KMS-11 (cell line): ENCODE measurements around the gene COQ10B.

Source experiments
- H2AFZ ChIP-seq: fragments of 200-600 bp; sonication (generic); 2 replicates; pipeline ENCODE4 v1.6.1; 2016; ENCODE audit warnings: antibody characterized with exemption, mixed run types, low read depth
- H3K27ac ChIP-seq: fragments of 200-600 bp; sonication (generic); 2 replicates; pipeline ENCODE4 v1.6.1; 2016; ENCODE audit warnings: mild to moderate bottlenecking, mixed run types
- H3K27me3 ChIP-seq: fragments of 200-600 bp; sonication (generic); 2 replicates; pipeline ENCODE4 v1.6.1; 2017; ENCODE audit warnings: mild to moderate bottlenecking, low read depth, mixed run types, moderate library complexity; ENCODE audit not compliant: insufficient read depth
- H3K36me3 ChIP-seq: fragments of 200-600 bp; sonication (generic); 2 replicates; pipeline ENCODE4 v1.6.1; 2017; ENCODE audit warnings: mild to moderate bottlenecking, mixed run types; ENCODE audit not compliant: insufficient read depth
- H3K4me1 ChIP-seq: fragments of 200-600 bp; sonication (generic); 2 replicates; pipeline ENCODE4 v1.6.1; 2016; ENCODE audit warnings: mild to moderate bottlenecking, low read depth, mixed run types; ENCODE audit not compliant: poor library complexity, severe bottlenecking
- H3K4me2 ChIP-seq: fragments of 200-600 bp; sonication (generic); 2 replicates; pipeline ENCODE4 v1.7.0; 2016; ENCODE audit warnings: mild to moderate bottlenecking, mixed run types
- H3K4me3 ChIP-seq: fragments of 200-600 bp; sonication (generic); IDR thresholded peaks from 2 replicates; pipeline ENCODE4 v1.6.1; 2017; ENCODE audit warnings: low read depth, low read length, mixed read lengths; ENCODE audit not compliant: insufficient read depth
- H3K79me2 ChIP-seq: fragments of 200-600 bp; sonication (generic); 2 replicates; pipeline ENCODE4 v1.6.1; 2016; ENCODE audit warnings: low read depth, mixed run types; ENCODE audit not compliant: insufficient read depth
- H3K9ac ChIP-seq: fragments of 200-600 bp; sonication (generic); 2 replicates; pipeline ENCODE4 v1.6.1; 2016; ENCODE audit warnings: mild to moderate bottlenecking, mixed run types
- H4K20me1 ChIP-seq: fragments of 200-600 bp; sonication (generic); 2 replicates; pipeline ENCODE4 v1.6.1; 2016; ENCODE audit warnings: mild to moderate bottlenecking, mixed run types; ENCODE audit not compliant: insufficient read depth
- CTCF ChIP-seq: fragments of 200-600 bp; sonication (generic); conservative IDR thresholded peaks from 2 replicates; pipeline ENCODE4 v1.6.1; 2017; ENCODE audit warnings: low read depth, mild to moderate bottlenecking, antibody characterized with exemption, low read length, moderate library complexity, mixed read lengths

The COQ10B gene

GRCh38 chr2:197502685-197503084 lies 49.3 kb downstream of the COQ10B start:
- Histone ChIP-seq H3K4me2 (peak overlapping the region; percentile 99), H3K4me1 (peaks cover 28% of the 10 kb centered on the region), H3K27me3 (no peaks in the 10 kb centered on the region), H3K36me3 (peaks cover 22% of the 10 kb centered on the region; the same call in 1 of the 2 replicates), H3K27ac (no peak overlapping the region), H3K79me2 (peaks cover 65% of the 10 kb centered on the region), H4K20me1 (peaks cover 14% of the 10 kb centered on the region), H3K4me3 (no peak overlapping the region), H3K9ac (no peak overlapping the region), H2AFZ (no peak overlapping the region)
- no peak for TF ChIP-seq CTCF

GRCh38 chr2:197504000-197504399 lies 50.6 kb downstream of the COQ10B start:
- peaks cover 52% of the 10 kb centered on the region for H3K79me2 ChIP-seq
- H3K27ac ChIP-seq: no peak overlapping the region

GRCh38 chr2:197504512-197504911 lies 51.2 kb downstream of the COQ10B start:
- no peak for TF ChIP-seq CTCF
- H3K9ac ChIP-seq: no peak overlapping the region
- 0 out of 2 replicates have a peak, but pooled peaks cover 4% of the 10 kb centered on the region for H4K20me1 ChIP-seq
- H2AFZ ChIP-seq: no peak overlapping the region
- no peak overlapping the region for H3K4me2 ChIP-seq
- H3K27me3 ChIP-seq: no peaks in the 10 kb centered on the region
- peaks cover 47% of the 10 kb centered on the region for H3K79me2 ChIP-seq
- H3K4me1 ChIP-seq: peaks cover 21% of the 10 kb centered on the region
- H3K36me3 ChIP-seq: peaks cover 15% of the 10 kb centered on the region; the same call in 1 of the 2 replicates
- H3K27ac ChIP-seq: no peak overlapping the region
- H3K4me3 ChIP-seq: no peak overlapping the region

More at GRCh38 chr2:197504000-197504399, 50.6 kb downstream of the COQ10B start:
- Histone ChIP-seq H3K4me1 (peaks cover 21% of the 10 kb centered on the region), H3K36me3 (peaks cover 15% of the 10 kb centered on the region; the same call in 1 of the 2 replicates), H3K4me2 (no peak overlapping the region), H3K27me3 (no peaks in the 10 kb centered on the region), H3K9ac (no peak overlapping the region), H2AFZ (no peak overlapping the region), H3K4me3 (no peak overlapping the region), H4K20me1 (0 out of 2 replicates have a peak, but pooled peaks cover 4% of the 10 kb centered on the region)
- TF ChIP-seq CTCF: no peak

- Histone ChIP-seq H3K4me3 (no peak overlapping the region), H3K79me2 (peaks cover 32% of the 10 kb centered on the region), H3K36me3 (peaks cover 13% of the 10 kb centered on the region; the same call in 1 of the 2 replicates), H4K20me1 (0 out of 2 replicates have a peak, but pooled peaks cover 4% of the 10 kb centered on the region), H3K27me3 (no peaks in the 10 kb centered on the region), H3K4me2 (no peak overlapping the region), H3K9ac (no peak overlapping the region), H3K4me1 (peaks cover 20% of the 10 kb centered on the region), H2AFZ (no peak overlapping the region), H3K27ac (no peak overlapping the region)
- no peak for TF ChIP-seq CTCF
Measured at GRCh38 chr2:197506658-197507057, 53.3 kb downstream of the COQ10B start.
